Stimulated activated CD4-positive, alpha-beta T cell treated with anti-CD3 and anti-CD28 coated beads, Interleukin-2, amount 100 ng/mL, for 48 hours (primary cell): Measurements from ENCODE around the gene AK3.
A peak's percentile ranks its signal among the peaks of the same experiment; 100 is the strongest.

Experiments used
- DNase-seq, 2 donors: peaks; one replicate each; pipeline ENCODE4 v3.0.0-alpha.2; 2020

AK3 gene

GRCh38 chr9:4701526-4701925, 39.5 kb downstream of the AK3 start:
- no peak for DNase-seq

GRCh38 chr9:4700932-4701331, 40.1 kb downstream of the AK3 start:
- DNase-seq = no peak

- no peak for DNase-seq
Observed at GRCh38 chr9:4700091-4700490, 40.9 kb downstream of the AK3 start.

GRCh38 chr9:4691795-4692194, 49.2 kb downstream of the AK3 start:
- no peak for DNase-seq

GRCh38 chr9:4690144-4690543, 50.9 kb downstream of the AK3 start:
- DNase-seq = no peak

GRCh38 chr9:4689687-4690104, 51.3 kb downstream of the AK3 start:
- DNase-seq = no peak

- DNase-seq = no peak
Observed at GRCh38 chr9:4689021-4689420, 52.0 kb downstream of the AK3 start.

GRCh38 chr9:4686584-4686983, 54.4 kb downstream of the AK3 start:
- no peak for DNase-seq

GRCh38 chr9:4686112-4686511, 54.9 kb downstream of the AK3 start:
- no peak for DNase-seq

GRCh38 chr9:4684820-4685219, 56.2 kb downstream of the AK3 start:
- DNase-seq = no peak

- DNase-seq = no peak
Observed at GRCh38 chr9:4680750-4681149, 60.3 kb downstream of the AK3 start.

- no peak for DNase-seq
Observed at GRCh38 chr9:4680173-4680525, 60.9 kb downstream of the AK3 start.

GRCh38 chr9:4679268-4680172, 61.5 kb downstream of the AK3 start, which contains the start of gene CDC37L1:
CDC37L1 (plus strand) TSS chr9:4679569; CDS start chr9:4679768, 199 bp downstream.
- DNase-seq = peak; percentile 99 to 100

GRCh38 chr9:4678679-4679267, 62.2 kb downstream of the AK3 start:
- no peak for DNase-seq

- DNase-seq = no peak
Observed at GRCh38 chr9:4677392-4677791, 63.6 kb downstream of the AK3 start.

- no peak for DNase-seq
Observed at GRCh38 chr9:4674783-4675182, 66.2 kb downstream of the AK3 start.

- no peak for DNase-seq
Observed at GRCh38 chr9:4671737-4672136, 69.3 kb downstream of the AK3 start.

- DNase-seq = no peak
Observed at GRCh38 chr9:4670591-4670990, 70.4 kb downstream of the AK3 start.

GRCh38 chr9:4669890-4670289, 71.1 kb downstream of the AK3 start:
- no peak for DNase-seq

- DNase-seq = no peak
Observed at GRCh38 chr9:4668604-4669003, 72.4 kb downstream of the AK3 start.

- DNase-seq = no peak
Observed at GRCh38 chr9:4667681-4668080, 73.3 kb downstream of the AK3 start.

- peak in 1 of 2 donors; percentile 24 for DNase-seq
Observed at GRCh38 chr9:4666042-4666699, 74.8 kb downstream of the AK3 start, which contains the start of gene SPATA6L. SPATA6L (minus strand) TSS chr9:4666480; CDS start chr9:4666250, 230 bp downstream.

- DNase-seq = no peak
Observed at GRCh38 chr9:4665357-4665756, 75.6 kb downstream of the AK3 start.

GRCh38 chr9:4663956-4664355, 77.0 kb downstream of the AK3 start:
- no peak for DNase-seq
